Hepatocyte (in vitro differentiated cells): Measurements from ENCODE around the gene SDK1.

Source experiments
- CTCF ChIP-seq: fragments of 200-600 bp; sonication (generic); IDR thresholded peaks from 2 replicates; pipeline ENCODE4 v1.5.1; 2016; ENCODE audit warnings: antibody characterized with exemption, mild to moderate bottlenecking; ENCODE audit not compliant: poor library complexity
- EZH2 ChIP-seq: fragments of 200-600 bp; sonication (generic); IDR thresholded peaks from 2 replicates; pipeline ENCODE4 v1.6.1; 2016; ENCODE audit warnings: antibody characterized with exemption, mild to moderate bottlenecking, borderline replicate concordance

- TF ChIP-seq EZH2 = no peak
- TF ChIP-seq CTCF = no peak
These were observed 655.0 kb downstream of the SDK1 start for GRCh38 chr7:3955751-3956696.
